HepG2 (cell line): ENCODE data around the gene FKBP14. TPM values are rescaled to one million over a fixed set of nuclear protein-coding genes. Genes with fewer than 3 reads are reported as not detected.

Source experiments
- AGO1 ChIP-seq: fragments of 200-400 bp; formaldehyde crosslinking; IDR thresholded peaks from 2 replicates; pipeline ENCODE4 v1.6.1; 2017; ENCODE audit warnings: mild to moderate bottlenecking, low read depth, low read length, moderate library complexity; ENCODE audit not compliant: poor library complexity, severe bottlenecking
- CENPX ChIP-seq: sonication (generic); formaldehyde crosslinking; IDR thresholded peaks from 2 replicates; pipeline ENCODE4 v1.9.0; 2021; ENCODE audit warnings: mild to moderate bottlenecking, missing genetic modification reagents, moderate library complexity
- ELF4 ChIP-seq: sonication (generic); formaldehyde crosslinking; IDR thresholded peaks from 2 replicates; pipeline ENCODE4 v1.5.0; 2020; ENCODE audit warnings: missing genetic modification reagents, mild to moderate bottlenecking, moderate library complexity, borderline replicate concordance
- MAZ ChIP-seq, 2 experiments: sonication (generic) in 1 of 2; formaldehyde crosslinking in 1 of 2; IDR thresholded peaks; 2 replicates each; pipeline versions ENCODE4 v1.5.0 to v1.6.1; 2012 to 2020; ENCODE audit warnings: low read depth in 2 of 2, mild to moderate bottlenecking in 2 of 2, borderline replicate concordance in 1 of 2, improper control_type of control experiment in 1 of 2, low read length in 1 of 2, missing genetic modification reagents in 1 of 2, moderate library complexity in 1 of 2
- MXD4 ChIP-seq: IDR thresholded peaks from 2 replicates; pipeline ENCODE4 v1.6.1; 2016; ENCODE audit warnings: mild to moderate bottlenecking, missing biosample characterization, missing genetic modification reagents
- NONO ChIP-seq, 2 experiments: fragments of 450-650 bp in 1 of 2; sonication (generic) in 1 of 2; formaldehyde crosslinking in 1 of 2; IDR thresholded peaks in 1 of 2; conservative IDR thresholded peaks in 1 of 2; 2 replicates each; pipeline versions ENCODE4 v1.6.1 to v1.8.0; 2017 to 2022; ENCODE audit warnings: mild to moderate bottlenecking in 1 of 2, missing genetic modification reagents in 1 of 2, moderate library complexity in 1 of 2
- SCMH1 ChIP-seq: sonication (generic); formaldehyde crosslinking; IDR thresholded peaks from 2 replicates; pipeline ENCODE4 v1.9.0; 2021; ENCODE audit warnings: missing genetic modification reagents, mild to moderate bottlenecking, borderline replicate concordance
- TAF15 ChIP-seq: fragments of 200-400 bp; formaldehyde crosslinking; IDR thresholded peaks from one replicate; pipeline ENCODE4 v1.6.1; 2018; ENCODE audit warnings: mild to moderate bottlenecking, low read depth, low read length; ENCODE audit not compliant: poor library complexity, severe bottlenecking
- TBX3 ChIP-seq: fragments of 450-650 bp; IDR thresholded peaks from 2 replicates; pipeline ENCODE4 v1.6.1; 2017; ENCODE audit warnings: antibody characterized with exemption, mild to moderate bottlenecking, inconsistent platforms, borderline replicate concordance
- TGIF2 ChIP-seq: IDR thresholded peaks from 2 replicates; pipeline ENCODE4 v1.6.1; 2016; ENCODE audit warnings: control low read depth, missing compliant biosample characterization
- ZNF326 ChIP-seq: sonication (generic); formaldehyde crosslinking; IDR thresholded peaks from 2 replicates; pipeline ENCODE4 v1.4.0; 2020; ENCODE audit warnings: missing genetic modification reagents, borderline replicate concordance
- ZNF549 ChIP-seq: sonication (generic); formaldehyde crosslinking; IDR thresholded peaks from 2 replicates; pipeline ENCODE4 v1.5.0; 2020; ENCODE audit warnings: missing genetic modification reagents
- ZNF660 ChIP-seq: sonication (generic); formaldehyde crosslinking; IDR thresholded peaks from 2 replicates; pipeline ENCODE4 v1.5.1; 2020; ENCODE audit warnings: mild to moderate bottlenecking, low read depth, missing genetic modification reagents, borderline replicate concordance
- ZNF768 ChIP-seq: sonication (generic); formaldehyde crosslinking; IDR thresholded peaks from 2 replicates; pipeline ENCODE4 v1.4.0; 2020; ENCODE audit warnings: missing genetic modification reagents
- polyA plus RNA-seq, 8 experiments: library from polyadenylated mRNA; depleted of rRNA in 3 of 8; stranded (reverse) in 7 of 8; unstranded in 1 of 8; fragments of >200 nt; fragmentation: Illumina TruSeq in 4 of 8; extraction: Trizol in 4 of 8; gene quantifications; 2 replicates each; pipeline versions ENCODE4 v1.2.1 to v1.2.3, GENCODE V29; 2011 to 2016; ENCODE audit warnings: low read depth in 4 of 8, missing spikeins in 1 of 8, mixed read lengths in 1 of 8; ENCODE audit not compliant: insufficient read depth in 1 of 8
- total RNA-seq, 5 experiments: library from RNA; depleted of rRNA; stranded (reverse); fragments of >200 nt; fragmentation: Illumina TruSeq; extraction: Trizol; gene quantifications; 2 replicates each; pipeline ENCODE4 v1.2.3, GENCODE V29; 2016; ENCODE audit warnings: low read depth in 1 of 5
- TF ChIP-seq, protein P1 (sequence below): sonication (generic); formaldehyde crosslinking; IDR thresholded peaks from 2 replicates; pipeline ENCODE4 v1.4.0; 2020; ENCODE audit warnings: missing genetic modification reagents
- TF ChIP-seq, protein P2 (sequence below): sonication (generic); formaldehyde crosslinking; IDR thresholded peaks from 2 replicates; pipeline ENCODE4 v1.4.0; 2020; ENCODE audit warnings: mild to moderate bottlenecking, missing genetic modification reagents
- TF ChIP-seq, protein P3 (sequence below): sonication (generic); formaldehyde crosslinking; IDR thresholded peaks from 2 replicates; pipeline ENCODE4 v1.8.1; 2023; ENCODE audit warnings: mild to moderate bottlenecking, inconsistent platforms, moderate library complexity, missing genetic modification reagents, borderline replicate concordance
- TF ChIP-seq, protein P4 (sequence below): sonication (generic); formaldehyde crosslinking; IDR thresholded peaks from 2 replicates; pipeline ENCODE4 v1.5.0; 2020; ENCODE audit warnings: mild to moderate bottlenecking, missing genetic modification reagents

FKBP14 gene
- total and polyA plus RNA-seq, 2 of the 13 experiments (the other 11 are each of a cell fraction or from before 2014, with no cell fraction given): 20.0 to 32.3 TPM

DNA sequence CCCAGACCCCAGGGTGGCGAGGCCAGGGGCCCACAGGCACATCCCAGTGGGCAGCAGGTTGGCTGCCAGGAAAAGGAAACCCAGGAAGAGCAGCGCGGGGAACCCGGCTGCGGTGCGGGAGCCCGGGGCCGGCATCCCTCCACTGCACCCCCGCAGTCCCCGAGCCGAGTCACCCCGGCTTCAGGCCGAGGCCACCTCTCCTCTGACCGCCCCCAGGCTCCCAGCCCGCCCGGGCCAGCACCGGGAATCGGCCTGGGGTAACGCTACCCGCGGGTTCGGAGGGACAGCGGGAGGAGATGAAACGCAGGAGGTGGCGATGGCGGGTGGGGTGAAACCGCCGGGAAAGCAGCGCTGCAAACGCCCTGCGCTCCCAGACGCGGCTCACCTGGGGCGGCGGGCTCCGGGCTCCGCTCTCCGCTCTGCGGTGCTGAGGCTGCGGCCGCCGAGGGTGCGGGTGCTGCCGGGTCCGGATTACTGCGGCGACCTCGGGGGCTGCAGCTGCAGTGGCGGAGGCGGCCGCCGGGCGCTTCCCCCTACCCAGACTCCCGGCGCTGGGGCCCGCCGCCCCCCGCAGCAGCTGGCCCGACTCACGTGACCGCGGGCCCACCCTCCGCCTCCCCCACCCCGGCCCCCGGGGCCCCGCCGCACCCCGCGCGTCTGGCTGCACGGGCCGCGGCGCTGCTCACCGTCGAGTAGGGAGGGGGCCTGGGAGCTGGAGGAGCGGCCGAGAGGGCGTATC lies 37.1 kb downstream of the FKBP14 start, which contains the start of gene SCRN1 (continued):
- TF ChIP-seq, protein P1, sequence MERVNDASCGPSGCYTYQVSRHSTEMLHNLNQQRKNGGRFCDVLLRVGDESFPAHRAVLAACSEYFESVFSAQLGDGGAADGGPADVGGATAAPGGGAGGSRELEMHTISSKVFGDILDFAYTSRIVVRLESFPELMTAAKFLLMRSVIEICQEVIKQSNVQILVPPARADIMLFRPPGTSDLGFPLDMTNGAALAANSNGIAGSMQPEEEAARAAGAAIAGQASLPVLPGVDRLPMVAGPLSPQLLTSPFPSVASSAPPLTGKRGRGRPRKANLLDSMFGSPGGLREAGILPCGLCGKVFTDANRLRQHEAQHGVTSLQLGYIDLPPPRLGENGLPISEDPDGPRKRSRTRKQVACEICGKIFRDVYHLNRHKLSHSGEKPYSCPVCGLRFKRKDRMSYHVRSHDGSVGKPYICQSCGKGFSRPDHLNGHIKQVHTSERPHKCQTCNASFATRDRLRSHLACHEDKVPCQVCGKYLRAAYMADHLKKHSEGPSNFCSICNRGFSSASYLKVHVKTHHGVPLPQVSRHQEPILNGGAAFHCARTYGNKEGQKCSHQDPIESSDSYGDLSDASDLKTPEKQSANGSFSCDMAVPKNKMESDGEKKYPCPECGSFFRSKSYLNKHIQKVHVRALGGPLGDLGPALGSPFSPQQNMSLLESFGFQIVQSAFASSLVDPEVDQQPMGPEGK (CRISPR knock-in tag): peak; percentile 80
- TF ChIP-seq, protein P2, sequence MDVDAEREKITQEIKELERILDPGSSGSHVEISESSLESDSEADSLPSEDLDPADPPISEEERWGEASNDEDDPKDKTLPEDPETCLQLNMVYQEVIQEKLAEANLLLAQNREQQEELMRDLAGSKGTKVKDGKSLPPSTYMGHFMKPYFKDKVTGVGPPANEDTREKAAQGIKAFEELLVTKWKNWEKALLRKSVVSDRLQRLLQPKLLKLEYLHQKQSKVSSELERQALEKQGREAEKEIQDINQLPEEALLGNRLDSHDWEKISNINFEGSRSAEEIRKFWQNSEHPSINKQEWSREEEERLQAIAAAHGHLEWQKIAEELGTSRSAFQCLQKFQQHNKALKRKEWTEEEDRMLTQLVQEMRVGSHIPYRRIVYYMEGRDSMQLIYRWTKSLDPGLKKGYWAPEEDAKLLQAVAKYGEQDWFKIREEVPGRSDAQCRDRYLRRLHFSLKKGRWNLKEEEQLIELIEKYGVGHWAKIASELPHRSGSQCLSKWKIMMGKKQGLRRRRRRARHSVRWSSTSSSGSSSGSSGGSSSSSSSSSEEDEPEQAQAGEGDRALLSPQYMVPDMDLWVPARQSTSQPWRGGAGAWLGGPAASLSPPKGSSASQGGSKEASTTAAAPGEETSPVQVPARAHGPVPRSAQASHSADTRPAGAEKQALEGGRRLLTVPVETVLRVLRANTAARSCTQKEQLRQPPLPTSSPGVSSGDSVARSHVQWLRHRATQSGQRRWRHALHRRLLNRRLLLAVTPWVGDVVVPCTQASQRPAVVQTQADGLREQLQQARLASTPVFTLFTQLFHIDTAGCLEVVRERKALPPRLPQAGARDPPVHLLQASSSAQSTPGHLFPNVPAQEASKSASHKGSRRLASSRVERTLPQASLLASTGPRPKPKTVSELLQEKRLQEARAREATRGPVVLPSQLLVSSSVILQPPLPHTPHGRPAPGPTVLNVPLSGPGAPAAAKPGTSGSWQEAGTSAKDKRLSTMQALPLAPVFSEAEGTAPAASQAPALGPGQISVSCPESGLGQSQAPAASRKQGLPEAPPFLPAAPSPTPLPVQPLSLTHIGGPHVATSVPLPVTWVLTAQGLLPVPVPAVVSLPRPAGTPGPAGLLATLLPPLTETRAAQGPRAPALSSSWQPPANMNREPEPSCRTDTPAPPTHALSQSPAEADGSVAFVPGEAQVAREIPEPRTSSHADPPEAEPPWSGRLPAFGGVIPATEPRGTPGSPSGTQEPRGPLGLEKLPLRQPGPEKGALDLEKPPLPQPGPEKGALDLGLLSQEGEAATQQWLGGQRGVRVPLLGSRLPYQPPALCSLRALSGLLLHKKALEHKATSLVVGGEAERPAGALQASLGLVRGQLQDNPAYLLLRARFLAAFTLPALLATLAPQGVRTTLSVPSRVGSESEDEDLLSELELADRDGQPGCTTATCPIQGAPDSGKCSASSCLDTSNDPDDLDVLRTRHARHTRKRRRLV (CRISPR knock-in tag): no peak
- TF ChIP-seq, protein P3, sequence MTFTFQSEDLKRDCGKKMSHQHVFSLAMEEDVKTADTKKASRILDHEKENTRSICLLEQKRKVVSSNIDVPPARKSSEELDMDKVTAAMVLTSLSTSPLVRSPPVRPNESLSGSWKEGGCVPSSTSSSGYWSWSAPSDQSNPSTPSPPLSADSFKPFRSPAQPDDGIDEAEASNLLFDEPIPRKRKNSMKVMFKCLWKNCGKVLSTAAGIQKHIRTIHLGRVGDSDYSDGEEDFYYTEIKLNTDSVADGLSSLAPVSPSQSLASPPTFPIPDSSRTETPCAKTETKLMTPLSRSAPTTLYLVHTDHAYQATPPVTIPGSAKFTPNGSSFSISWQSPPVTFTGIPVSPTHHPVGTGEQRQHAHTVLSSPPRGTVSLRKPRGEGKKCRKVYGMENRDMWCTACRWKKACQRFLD: no peak
- TF ChIP-seq TBX3 (no peak), MXD4 (CRISPR knock-in tag) (no peak), TAF15 (no peak), ELF4 (CRISPR knock-in tag) (no peak), SCMH1 (CRISPR knock-in tag) (no peak), CENPX (no peak), AGO1 (no peak), NONO (IDR thresholded peaks at IDR 0.05) (no peak), NONO (CRISPR knock-in tag; conservative IDR thresholded peaks at IDR 0.05) (no peak; the same call in 1 of the 2 replicates), MAZ (IDR thresholded peaks at IDR 0.05; ENCODE audit: borderline replicate concordance, low read depth, low read length) (no peak), MAZ (CRISPR knock-in tag; IDR thresholded peaks at IDR 0.05; ENCODE audit: low read depth) (peak; percentile 51; the same call in 1 of the 2 replicates), ZNF326 (CRISPR knock-in tag) (no peak), ZNF768 (CRISPR knock-in tag) (0 out of 2 replicates have a peak, but pooled peaks have one; percentile 9), ZNF660 (CRISPR knock-in tag) (no peak), TGIF2 (no peak), ZNF549 (CRISPR knock-in tag) (no peak)
- TF ChIP-seq, protein P4, sequence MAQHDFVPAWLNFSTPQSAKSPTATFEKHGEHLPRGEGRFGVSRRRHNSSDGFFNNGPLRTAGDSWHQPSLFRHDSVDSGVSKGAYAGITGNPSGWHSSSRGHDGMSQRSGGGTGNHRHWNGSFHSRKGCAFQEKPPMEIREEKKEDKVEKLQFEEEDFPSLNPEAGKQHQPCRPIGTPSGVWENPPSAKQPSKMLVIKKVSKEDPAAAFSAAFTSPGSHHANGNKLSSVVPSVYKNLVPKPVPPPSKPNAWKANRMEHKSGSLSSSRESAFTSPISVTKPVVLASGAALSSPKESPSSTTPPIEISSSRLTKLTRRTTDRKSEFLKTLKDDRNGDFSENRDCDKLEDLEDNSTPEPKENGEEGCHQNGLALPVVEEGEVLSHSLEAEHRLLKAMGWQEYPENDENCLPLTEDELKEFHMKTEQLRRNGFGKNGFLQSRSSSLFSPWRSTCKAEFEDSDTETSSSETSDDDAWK: no peak
